Liver (tissue), 3 donors: ENCODE measurements around the gene SEPTIN8.

ENCODE experiments used
- ATF3 ChIP-seq: IDR thresholded peaks from 2 replicates; pipeline ENCODE4 v1.6.1; 2016; ENCODE audit warnings: antibody characterized with exemption
- FOXA1 ChIP-seq: IDR thresholded peaks from 2 replicates; pipeline ENCODE4 v1.6.1; 2016; ENCODE audit warnings: antibody characterized with exemption
- FOXA2 ChIP-seq: IDR thresholded peaks from 2 replicates; pipeline ENCODE4 v1.6.1; 2016; ENCODE audit warnings: antibody characterized with exemption
- JUND ChIP-seq, 2 donors: IDR thresholded peaks; 2 replicates each; pipeline ENCODE4 v1.6.1; 2016; ENCODE audit warnings: antibody characterized with exemption in 2 of 2
- RAD21 ChIP-seq, 2 donors: IDR thresholded peaks; 2 replicates each; pipeline ENCODE4 v1.6.1; 2016; ENCODE audit warnings: antibody characterized with exemption in 2 of 2, mild to moderate bottlenecking in 2 of 2
- REST ChIP-seq: IDR thresholded peaks from 2 replicates; pipeline ENCODE4 v1.6.1; 2016; ENCODE audit warnings: antibody characterized with exemption, mild to moderate bottlenecking
- SP1 ChIP-seq: IDR thresholded peaks from 2 replicates; pipeline ENCODE4 v1.6.1; 2018; ENCODE audit warnings: antibody characterized with exemption, mild to moderate bottlenecking
- TAF1 ChIP-seq: conservative IDR thresholded peaks from 2 replicates; pipeline ENCODE4 v1.6.1; 2016; ENCODE audit warnings: antibody characterized with exemption, mild to moderate bottlenecking
- YY1 ChIP-seq: IDR thresholded peaks from 2 replicates; pipeline ENCODE4 v1.6.1; 2016; ENCODE audit warnings: antibody characterized with exemption, mild to moderate bottlenecking
- TF ChIP-seq, protein P1 (sequence below): fragments of 150-350 bp; IDR thresholded peaks from 2 replicates; pipeline ENCODE4 v1.5.1; 2017; ENCODE audit warnings: improper control_type of control experiment, low read depth, low read length; ENCODE audit not compliant: missing input control
- TF ChIP-seq, protein P2 (sequence below): IDR thresholded peaks from 2 replicates; pipeline ENCODE4 v1.6.1; 2016; ENCODE audit warnings: antibody characterized with exemption
- donor health status: healthy.
- donor health status: healthy.

DNA sequence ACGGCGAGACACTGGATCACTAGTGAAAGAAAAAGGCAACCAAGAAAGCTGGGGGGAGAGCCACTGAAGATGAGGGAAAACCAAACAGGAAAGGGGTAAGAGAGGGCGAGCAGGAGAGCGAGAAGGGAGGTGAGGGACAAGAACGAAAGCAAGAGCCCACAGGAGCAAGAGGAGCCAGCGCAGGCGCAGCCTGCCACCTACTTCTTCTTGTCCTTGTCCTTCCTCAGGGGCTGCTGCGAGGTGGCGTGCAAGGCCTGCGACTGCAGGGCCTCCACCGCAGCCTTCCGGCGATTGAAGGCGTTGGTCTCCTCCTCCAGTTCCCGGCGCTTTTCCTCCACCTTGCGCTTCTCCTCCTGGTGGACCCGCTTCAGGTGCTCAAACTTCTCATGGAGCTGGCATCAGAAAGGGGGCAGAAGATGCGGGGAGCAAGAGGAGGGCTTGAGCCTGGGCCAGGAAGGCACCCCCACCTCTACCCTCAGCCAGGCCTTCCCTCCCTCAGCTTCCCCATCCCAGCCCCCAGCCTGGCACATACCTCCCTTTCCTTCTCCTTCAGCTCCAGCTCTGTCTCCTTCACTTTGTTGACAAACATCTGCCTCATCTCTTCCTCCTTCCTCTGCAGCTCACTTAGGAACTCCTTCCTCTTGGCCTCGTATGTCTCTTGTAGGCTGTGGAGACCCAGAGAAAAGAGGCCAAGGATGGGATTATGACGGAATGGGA is 16.3 kb downstream of the SEPTIN8 start:
- TF ChIP-seq, protein P1, sequence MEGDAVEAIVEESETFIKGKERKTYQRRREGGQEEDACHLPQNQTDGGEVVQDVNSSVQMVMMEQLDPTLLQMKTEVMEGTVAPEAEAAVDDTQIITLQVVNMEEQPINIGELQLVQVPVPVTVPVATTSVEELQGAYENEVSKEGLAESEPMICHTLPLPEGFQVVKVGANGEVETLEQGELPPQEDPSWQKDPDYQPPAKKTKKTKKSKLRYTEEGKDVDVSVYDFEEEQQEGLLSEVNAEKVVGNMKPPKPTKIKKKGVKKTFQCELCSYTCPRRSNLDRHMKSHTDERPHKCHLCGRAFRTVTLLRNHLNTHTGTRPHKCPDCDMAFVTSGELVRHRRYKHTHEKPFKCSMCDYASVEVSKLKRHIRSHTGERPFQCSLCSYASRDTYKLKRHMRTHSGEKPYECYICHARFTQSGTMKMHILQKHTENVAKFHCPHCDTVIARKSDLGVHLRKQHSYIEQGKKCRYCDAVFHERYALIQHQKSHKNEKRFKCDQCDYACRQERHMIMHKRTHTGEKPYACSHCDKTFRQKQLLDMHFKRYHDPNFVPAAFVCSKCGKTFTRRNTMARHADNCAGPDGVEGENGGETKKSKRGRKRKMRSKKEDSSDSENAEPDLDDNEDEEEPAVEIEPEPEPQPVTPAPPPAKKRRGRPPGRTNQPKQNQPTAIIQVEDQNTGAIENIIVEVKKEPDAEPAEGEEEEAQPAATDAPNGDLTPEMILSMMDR, result no peak
- TF ChIP-seq ATF3 (no peak), JUND (IDR thresholded peaks at IDR 0.05) (no peak), FOXA2 (no peak), YY1 (no peak), SP1 (no peak), TAF1 (no peak), REST (no peak), FOXA1 (no peak), RAD21 (IDR thresholded peaks at IDR 0.05) (no peak)
- TF ChIP-seq, protein P2, sequence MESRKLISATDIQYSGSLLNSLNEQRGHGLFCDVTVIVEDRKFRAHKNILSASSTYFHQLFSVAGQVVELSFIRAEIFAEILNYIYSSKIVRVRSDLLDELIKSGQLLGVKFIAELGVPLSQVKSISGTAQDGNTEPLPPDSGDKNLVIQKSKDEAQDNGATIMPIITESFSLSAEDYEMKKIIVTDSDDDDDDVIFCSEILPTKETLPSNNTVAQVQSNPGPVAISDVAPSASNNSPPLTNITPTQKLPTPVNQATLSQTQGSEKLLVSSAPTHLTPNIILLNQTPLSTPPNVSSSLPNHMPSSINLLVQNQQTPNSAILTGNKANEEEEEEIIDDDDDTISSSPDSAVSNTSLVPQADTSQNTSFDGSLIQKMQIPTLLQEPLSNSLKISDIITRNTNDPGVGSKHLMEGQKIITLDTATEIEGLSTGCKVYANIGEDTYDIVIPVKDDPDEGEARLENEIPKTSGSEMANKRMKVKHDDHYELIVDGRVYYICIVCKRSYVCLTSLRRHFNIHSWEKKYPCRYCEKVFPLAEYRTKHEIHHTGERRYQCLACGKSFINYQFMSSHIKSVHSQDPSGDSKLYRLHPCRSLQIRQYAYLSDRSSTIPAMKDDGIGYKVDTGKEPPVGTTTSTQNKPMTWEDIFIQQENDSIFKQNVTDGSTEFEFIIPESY, result no peak
